Tibial nerve (tissue), 4 donors: ENCODE data around the gene HOXA1.

Source experiments
- EP300 ChIP-seq, 2 donors: sonication (generic); formaldehyde crosslinking; IDR thresholded peaks; one replicate each; pipeline ENCODE4 v1.6.1; 2017; ENCODE audit warnings: antibody characterized with exemption in 2 of 2, mild to moderate bottlenecking in 1 of 2
- POLR2A ChIP-seq, 2 donors: fragments of 450-650 bp; IDR thresholded peaks; one replicate each; pipeline ENCODE4 v1.6.1; 2017; ENCODE audit warnings: antibody characterized with exemption in 2 of 2, mild to moderate bottlenecking in 2 of 2, moderate library complexity in 2 of 2
- TF ChIP-seq, protein P1 (sequence below), 5 experiments: fragments of 200-600 bp in 3 of 5; fragments of 450-650 bp in 2 of 5; sonication (generic) in 3 of 5; IDR thresholded peaks; one replicate each; pipeline ENCODE4 v1.5.1; 2016 to 2019; ENCODE audit warnings: antibody characterized with exemption in 5 of 5, mild to moderate bottlenecking in 3 of 5, moderate library complexity in 2 of 5

GRCh38 chr7:27051451-27051850, 44.3 kb downstream of the HOXA1 start:
- TF ChIP-seq POLR2A (IDR thresholded peaks at IDR 0.05) (no peak), EP300 (IDR thresholded peaks at IDR 0.05) (no peak)
- TF ChIP-seq, protein P1, sequence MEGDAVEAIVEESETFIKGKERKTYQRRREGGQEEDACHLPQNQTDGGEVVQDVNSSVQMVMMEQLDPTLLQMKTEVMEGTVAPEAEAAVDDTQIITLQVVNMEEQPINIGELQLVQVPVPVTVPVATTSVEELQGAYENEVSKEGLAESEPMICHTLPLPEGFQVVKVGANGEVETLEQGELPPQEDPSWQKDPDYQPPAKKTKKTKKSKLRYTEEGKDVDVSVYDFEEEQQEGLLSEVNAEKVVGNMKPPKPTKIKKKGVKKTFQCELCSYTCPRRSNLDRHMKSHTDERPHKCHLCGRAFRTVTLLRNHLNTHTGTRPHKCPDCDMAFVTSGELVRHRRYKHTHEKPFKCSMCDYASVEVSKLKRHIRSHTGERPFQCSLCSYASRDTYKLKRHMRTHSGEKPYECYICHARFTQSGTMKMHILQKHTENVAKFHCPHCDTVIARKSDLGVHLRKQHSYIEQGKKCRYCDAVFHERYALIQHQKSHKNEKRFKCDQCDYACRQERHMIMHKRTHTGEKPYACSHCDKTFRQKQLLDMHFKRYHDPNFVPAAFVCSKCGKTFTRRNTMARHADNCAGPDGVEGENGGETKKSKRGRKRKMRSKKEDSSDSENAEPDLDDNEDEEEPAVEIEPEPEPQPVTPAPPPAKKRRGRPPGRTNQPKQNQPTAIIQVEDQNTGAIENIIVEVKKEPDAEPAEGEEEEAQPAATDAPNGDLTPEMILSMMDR (IDR thresholded peaks at IDR 0.05): no peak
